ENCODE data around the gene MICAL1.
A peak's percentile ranks its signal among the peaks of the same experiment; 100 is the strongest.
"Not testable (repeated sequence)": the region's sequence is repeated elsewhere in the genome, so short reads cannot be mapped to it uniquely, and the experiment has no call there.

Gene MICAL1

GRCh38 chr6:109475625-109476024 is 20.1 kb upstream of the MICAL1 start:
- no peak for DNase-seq

- DNase-seq: peak in 1 of 5 experiments; percentile 46
Measured at GRCh38 chr6:109474995-109475394, 19.4 kb upstream of the MICAL1 start.

GRCh38 chr6:109473120-109473519 is 17.5 kb upstream of the MICAL1 start:
- no peak for DNase-seq

GRCh38 chr6:109472132-109472995 is 16.8 kb upstream of the MICAL1 start:
- peak in 1 of 5 experiments; percentile 38 for DNase-seq

- no peak for DNase-seq
Measured at GRCh38 chr6:109471105-109471810, 15.7 kb upstream of the MICAL1 start.

- no peak for DNase-seq
Measured at GRCh38 chr6:109469591-109470189, 14.1 kb upstream of the MICAL1 start.

- no peak for DNase-seq
Measured at GRCh38 chr6:109467696-109468095, 12.1 kb upstream of the MICAL1 start.

- DNase-seq: no peak
Measured at GRCh38 chr6:109466212-109466923, 10.8 kb upstream of the MICAL1 start.

- DNase-seq: no peak
Measured at GRCh38 chr6:109465772-109466171, 10.2 kb upstream of the MICAL1 start.

- no peak for DNase-seq
Measured at GRCh38 chr6:109461733-109462526, 6.4 kb upstream of the MICAL1 start.

GRCh38 chr6:109461205-109461604 is 5.6 kb upstream of the MICAL1 start:
- DNase-seq: not testable (repeated sequence)

GRCh38 chr6:109460161-109460829 is 4.7 kb upstream of the MICAL1 start:
- DNase-seq: no peak

- DNase-seq: peak in 2 of 5 experiments; percentile 79 to 80
Measured at GRCh38 chr6:109458774-109459531, 3.4 kb upstream of the MICAL1 start.

- DNase-seq: no peak
Measured at GRCh38 chr6:109457562-109457996, 2.0 kb upstream of the MICAL1 start.

GRCh38 chr6:109456710-109457561 is 1.4 kb upstream of the MICAL1 start:
- DNase-seq: no peak

GRCh38 chr6:109456111-109456583 is 575 bp upstream of the MICAL1 start:
- no peak for DNase-seq

GRCh38 chr6:109454496-109455436 is 806 bp downstream of the MICAL1 start:
- peak; percentile 38 to 92 (median 68) for DNase-seq
